Esophagus muscularis mucosa (tissue), 4 donors: ENCODE results near the gene EFCAB8. TPM values are rescaled to one million over a fixed set of nuclear protein-coding genes. Genes with fewer than 3 reads are reported as not detected.
"Not testable (repeated sequence)": the region's sequence is repeated elsewhere in the genome, so short reads cannot be mapped to it uniquely, and the experiment has no call there.

Source experiments
- DNase-seq: peaks from one replicate; pipeline ENCODE4 v3.0.0-alpha.2; 2017; ENCODE audit errors: extremely low spot score
- H3K27ac ChIP-seq, 4 donors: fragments of 200-600 bp; sonication (generic); replicated peaks in 1 of 4; 1 replicate in 3 of 4; 2 replicates in 1 of 4; pipeline ENCODE4 v1.5.1; 2016 to 2019; ENCODE audit warnings: mild to moderate bottlenecking in 1 of 4
- H3K27me3 ChIP-seq, 4 donors: fragments of 200-600 bp; sonication (generic); one replicate each; pipeline versions ENCODE4 v1.5.1 to v1.6.0; 2016 to 2019
- H3K36me3 ChIP-seq, 4 donors: fragments of 200-600 bp; sonication (generic); one replicate each; pipeline ENCODE4 v1.5.1; 2016 to 2019
- H3K4me1 ChIP-seq, 4 donors: fragments of 200-600 bp; sonication (generic); one replicate each; pipeline ENCODE4 v1.5.1; 2016 to 2019
- H3K4me3 ChIP-seq, 4 donors: fragments of 200-600 bp; sonication (generic); 1 replicate in 2 of 4; 2 replicates in 2 of 4; pipeline ENCODE4 v1.5.1; 2016 to 2019; ENCODE audit warnings: mild to moderate bottlenecking in 4 of 4, moderate library complexity in 1 of 4
- H3K9me3 ChIP-seq, 4 donors: fragments of 200-600 bp; sonication (generic); 1 replicate in 3 of 4; 2 replicates in 1 of 4; pipeline ENCODE4 v1.5.1; 2016 to 2019
- CTCF ChIP-seq, 3 experiments: fragments of 200-600 bp in 2 of 3; fragments of 450-650 bp in 1 of 3; sonication (generic) in 2 of 3; IDR thresholded peaks; one replicate each; pipeline ENCODE4 v1.5.1; 2017 to 2019; ENCODE audit warnings: antibody characterized with exemption in 3 of 3, mild to moderate bottlenecking in 2 of 3, moderate library complexity in 1 of 3
- EP300 ChIP-seq: sonication (generic); formaldehyde crosslinking; IDR thresholded peaks from one replicate; pipeline ENCODE4 v1.6.1; 2017; ENCODE audit warnings: antibody characterized with exemption
- POLR2A ChIP-seq: fragments of 450-650 bp; IDR thresholded peaks from one replicate; pipeline ENCODE4 v1.6.1; 2017; ENCODE audit warnings: antibody characterized with exemption, moderate library complexity, mild to moderate bottlenecking, low read depth
- POLR2AphosphoS5 ChIP-seq, 2 donors: sonication (generic); formaldehyde crosslinking; IDR thresholded peaks; one replicate each; pipeline ENCODE4 v1.6.1; 2017; ENCODE audit warnings: antibody characterized with exemption in 2 of 2
- WGBS: methylation state at CpG from one replicate; pipeline ENCODE4 v1.1.5; 2018; 5-methylcytosine and 5-hydroxymethylcytosine counted together
- intact Hi-C: fragments of 100-400 bp; cut with DNase I; formaldehyde crosslinking; loops from one replicate; pipeline ENCODE4 v1.15.1; 2023
- total RNA-seq, 4 donors: library from RNA; depleted of rRNA; stranded (reverse); fragments of >200 nt; gene quantifications; one replicate each; pipeline versions ENCODE4 v1.1.0 to v1.2.1, GENCODE V29; 2016

The EFCAB8 gene
- total RNA-seq, 4 donors from 2014 or later, result 0.17 to 0.92 TPM; not detected in 2

GRCh38 chr20:32941155-32941885, 82.6 kb downstream of the EFCAB8 start:
- Histone ChIP-seq H3K36me3 (no peaks in the 10 kb centered on the region), H3K4me1 (no peaks in the 10 kb centered on the region), H3K9me3 (peaks cover 0 to 21% (median 7%) of the 10 kb centered on the region in 4 donors), H3K27me3 (peaks cover 0 to 3% (median 0%) of the 10 kb centered on the region in 4 donors), H3K4me3 (no peak overlapping the region), H3K27ac (no peak overlapping the region)
- WGBS, result 65% methylated on average over 4 of the region's 4 CpGs
- no peak for TF ChIP-seq EP300
- no peak for TF ChIP-seq POLR2AphosphoS5 (IDR thresholded peaks at IDR 0.05)
- no peak for TF ChIP-seq POLR2A
- TF ChIP-seq CTCF (IDR thresholded peaks at IDR 0.05), result no peak
- intact Hi-C loops, result no loop called here
- DNase-seq, result no peak

DNA sequence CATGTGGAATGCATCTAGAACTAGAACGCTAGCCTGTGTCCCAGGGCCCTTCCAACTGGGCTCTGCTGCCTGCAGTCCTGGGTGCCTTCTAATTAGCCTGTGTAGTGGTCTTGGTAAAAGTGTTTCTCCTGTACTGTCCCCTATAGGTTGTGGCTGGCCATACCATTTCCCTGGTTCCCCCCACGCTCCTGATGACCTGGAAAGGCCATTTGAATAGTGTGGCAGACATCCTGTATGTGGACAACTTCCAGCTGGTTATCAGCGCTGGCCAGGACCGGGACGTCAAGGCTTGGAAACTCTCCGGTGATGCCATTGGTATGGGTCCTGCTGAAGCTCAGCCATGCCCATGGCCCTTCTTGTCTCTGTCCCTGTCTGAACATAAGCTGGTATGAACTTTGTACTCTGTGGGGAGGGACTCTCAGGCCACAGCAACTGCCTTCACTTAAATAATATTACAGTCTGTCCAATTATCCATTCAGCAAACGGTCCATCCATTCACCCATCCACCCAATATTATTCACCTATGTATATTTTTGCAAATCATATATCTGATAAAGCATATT, 84.8 kb downstream of the EFCAB8 start:
- intact Hi-C loops, result no loop called here
- Histone ChIP-seq H3K27ac (no peak overlapping the region), H3K4me3 (no peak overlapping the region), H3K9me3 (peaks cover 0 to 14% (median 7%) of the 10 kb centered on the region in 4 donors), H3K4me1 (no peaks in the 10 kb centered on the region), H3K27me3 (peaks cover 0 to 3% (median 0%) of the 10 kb centered on the region in 4 donors), H3K36me3 (no peaks in the 10 kb centered on the region)
- no peak for TF ChIP-seq POLR2AphosphoS5 (IDR thresholded peaks at IDR 0.05)
- TF ChIP-seq CTCF (IDR thresholded peaks at IDR 0.05), result no peak
- no peak for TF ChIP-seq EP300
- TF ChIP-seq POLR2A, result no peak
- no peak for DNase-seq
- 64% methylated on average over 7 of the region's 7 CpGs for WGBS

DNA sequence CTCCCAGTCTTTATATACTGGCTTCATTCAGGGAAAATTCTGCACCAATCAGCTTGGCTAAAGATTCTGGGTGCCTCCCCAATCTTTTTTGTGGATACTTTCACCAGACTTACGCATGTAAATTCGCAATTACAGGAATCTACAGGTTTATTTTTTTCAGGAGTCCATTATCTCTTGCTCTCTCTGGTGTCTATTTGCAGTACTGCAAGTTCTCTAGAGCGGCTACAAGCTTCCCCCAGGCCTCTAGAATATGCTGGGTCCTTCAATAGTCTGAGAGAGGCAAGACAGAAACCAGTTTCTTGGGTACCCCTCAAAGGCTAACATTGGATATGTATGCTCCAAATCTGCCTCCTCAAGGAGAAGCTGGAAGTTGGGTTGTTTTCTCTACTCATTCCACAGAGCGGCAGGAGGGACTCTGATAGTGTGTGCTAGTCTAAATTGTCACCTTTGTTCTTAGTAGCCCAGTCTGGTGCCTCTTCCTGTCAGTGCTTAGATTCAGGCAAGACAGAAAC, 87.0 kb downstream of the EFCAB8 start:
- Histone ChIP-seq H3K4me3 (no peak overlapping the region), H3K27ac (no peak overlapping the region), H3K9me3 (peaks cover 0 to 14% (median 7%) of the 10 kb centered on the region in 4 donors), H3K4me1 (no peaks in the 10 kb centered on the region), H3K36me3 (no peaks in the 10 kb centered on the region), H3K27me3 (peaks cover 0 to 7% (median 0%) of the 10 kb centered on the region in 4 donors)
- 67% methylated on average over 4 of the region's 4 CpGs for WGBS
- DNase-seq, result no peak
- TF ChIP-seq CTCF (IDR thresholded peaks at IDR 0.05), result peak in 1 of 3 experiments; percentile 18
- TF ChIP-seq POLR2A, result no peak
- intact Hi-C loops, result no loop called here

DNA sequence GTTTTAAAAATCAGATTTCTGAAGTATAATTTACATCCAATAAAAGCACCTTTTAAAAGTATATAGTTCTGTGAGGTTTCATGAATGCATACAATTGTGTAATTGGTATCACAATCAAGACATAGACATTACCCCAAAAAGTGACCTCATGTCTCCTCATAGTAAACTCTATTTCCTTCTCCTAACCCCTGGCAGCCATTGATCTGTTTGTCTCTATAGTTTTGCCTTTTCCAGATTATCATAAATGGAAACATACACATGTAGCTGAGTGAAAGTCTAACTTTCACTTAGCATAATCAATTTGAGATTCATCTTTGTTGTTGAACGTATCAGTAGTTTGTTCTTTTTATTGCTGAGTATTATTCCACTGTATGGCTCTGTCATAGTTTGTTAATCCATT, 87.9 kb downstream of the EFCAB8 start:
- Histone ChIP-seq H3K27me3 (peaks cover 0 to 10% (median 0%) of the 10 kb centered on the region in 4 donors), H3K9me3 (peaks cover 0 to 10% (median 3%) of the 10 kb centered on the region in 4 donors), H3K27ac (no peak overlapping the region), H3K36me3 (no peaks in the 10 kb centered on the region), H3K4me1 (no peaks in the 10 kb centered on the region), H3K4me3 (no peak overlapping the region)
- no peak for DNase-seq
- TF ChIP-seq POLR2AphosphoS5 (IDR thresholded peaks at IDR 0.05), result no peak
- no peak for TF ChIP-seq POLR2A
- TF ChIP-seq CTCF (IDR thresholded peaks at IDR 0.05), result no peak
- TF ChIP-seq EP300, result no peak
- intact Hi-C loops, result no loop called here
- 79% methylated on average over 1 of the region's 1 CpG for WGBS

GRCh38 chr20:32950539-32950938, 91.8 kb downstream of the EFCAB8 start:
- intact Hi-C loops, H3K4me3 ChIP-seq, DNase-seq, H3K27ac ChIP-seq, H3K4me1 ChIP-seq, H3K36me3 ChIP-seq: not testable (repeated sequence)
- Histone ChIP-seq H3K9me3 (peaks cover 0 to 18% (median 12%) of the 10 kb centered on the region in 4 donors), H3K27me3 (peaks cover 0 to 24% (median 0%) of the 10 kb centered on the region in 4 donors)
- 27% methylated on average over 4 of the region's 4 CpGs for WGBS
